Endodermal cell (in vitro differentiated cells): Measurements from ENCODE around the gene QKI. TPM values are rescaled to one million over a fixed set of nuclear protein-coding genes. Genes with fewer than 3 reads are reported as not detected.

Experiments used
- DNase-seq: peaks from one replicate; pipeline ENCODE4 v3.0.0-alpha.2; 2017
- H3K27ac ChIP-seq: 2 replicates; pipeline ENCODE4 v1.5.1; 2013; ENCODE audit warnings: mild to moderate bottlenecking, low read depth, low read length, moderate library complexity
- H3K27me3 ChIP-seq: 2 replicates; pipeline ENCODE4 v1.6.1; 2013; ENCODE audit warnings: mild to moderate bottlenecking, low read length, moderate library complexity; ENCODE audit not compliant: insufficient read depth, control insufficient read depth, poor library complexity, severe bottlenecking
- H3K36me3 ChIP-seq: 2 replicates; pipeline ENCODE4 v1.7.0; 2013; ENCODE audit warnings: mild to moderate bottlenecking, low read length, moderate library complexity; ENCODE audit not compliant: control insufficient read depth, insufficient read depth
- H3K4me1 ChIP-seq: one replicate; pipeline ENCODE4 v1.7.0; 2013; ENCODE audit warnings: low read length; ENCODE audit not compliant: control insufficient read depth, insufficient read depth
- H3K4me3 ChIP-seq: 2 replicates; pipeline ENCODE4 v1.5.1; 2013; ENCODE audit warnings: mild to moderate bottlenecking, low read length, moderate library complexity
- H3K9ac ChIP-seq: 2 replicates; pipeline ENCODE4 v1.6.1; 2013; ENCODE audit warnings: mild to moderate bottlenecking, low read length, moderate library complexity; ENCODE audit not compliant: poor library complexity, severe bottlenecking; ENCODE audit errors: extremely low read depth
- H3K9me3 ChIP-seq: 2 replicates; pipeline ENCODE4 v1.6.1; 2013; ENCODE audit warnings: mild to moderate bottlenecking, low read length, moderate library complexity; ENCODE audit not compliant: control insufficient read depth
- H3K27ac Mint-ChIP-seq: 2 replicates; pipeline ENCODE4 v1.8.0; 2020; ENCODE audit warnings: mixed read lengths
- H3K27me3 Mint-ChIP-seq: 2 replicates; pipeline ENCODE4 v1.8.0; 2021; ENCODE audit warnings: mild to moderate bottlenecking, mixed read lengths; ENCODE audit not compliant: insufficient read depth
- H3K36me3 Mint-ChIP-seq: 2 replicates; pipeline ENCODE4 v1.8.0; 2020; ENCODE audit warnings: low read depth, mixed read lengths
- H3K4me1 Mint-ChIP-seq: 2 replicates; pipeline ENCODE4 v1.8.0; 2020; ENCODE audit warnings: mixed read lengths
- H3K4me3 Mint-ChIP-seq: 2 replicates; pipeline ENCODE4 v1.8.0; 2020; ENCODE audit warnings: mild to moderate bottlenecking, moderate library complexity, mixed read lengths
- H3K9me3 Mint-ChIP-seq: 2 replicates; pipeline ENCODE4 v1.8.0; 2020; ENCODE audit warnings: mild to moderate bottlenecking, mixed read lengths
- WGBS, 2 experiments: methylation state at CpG; one replicate each; pipeline versions ENCODE4 v1.1.5 to v1.1.7; 2013; ENCODE audit warnings: missing lambda C conversion rate in 2 of 2, mixed read lengths in 1 of 2; ENCODE audit not compliant: insufficient coverage in 1 of 2, insufficient read length in 1 of 2; 5-methylcytosine and 5-hydroxymethylcytosine counted together
- total RNA-seq, 2 donors: library from RNA; stranded (reverse); fragmentation: NEBNext Ultra II Directional in 1 of 2; extraction: Animal tissue kit (Norgen Biotek cat#: 25700) in 1 of 2; gene quantifications; 2 replicates in 1 of 2; 3 replicates in 1 of 2; pipeline ENCODE4 v1.2.1, GENCODE V29; 2021
- TF ChIP-seq, protein P1 (sequence below): fragments of 200-600 bp; sonication (generic); conservative IDR thresholded peaks from 2 replicates; pipeline ENCODE4 v1.5.0; 2021; ENCODE audit warnings: antibody characterized with exemption, mild to moderate bottlenecking

Gene QKI
- total RNA-seq, 2 donors from 2014 or later: 93.3 to 107 TPM

- no peaks in the 10 kb centered on the region for H3K36me3 ChIP-seq
- peaks cover 10% of the 10 kb centered on the region for H3K4me1 Mint-ChIP-seq
Observed at GRCh38 chr6:163525926-163526325, 111.4 kb downstream of the QKI start.

DNA sequence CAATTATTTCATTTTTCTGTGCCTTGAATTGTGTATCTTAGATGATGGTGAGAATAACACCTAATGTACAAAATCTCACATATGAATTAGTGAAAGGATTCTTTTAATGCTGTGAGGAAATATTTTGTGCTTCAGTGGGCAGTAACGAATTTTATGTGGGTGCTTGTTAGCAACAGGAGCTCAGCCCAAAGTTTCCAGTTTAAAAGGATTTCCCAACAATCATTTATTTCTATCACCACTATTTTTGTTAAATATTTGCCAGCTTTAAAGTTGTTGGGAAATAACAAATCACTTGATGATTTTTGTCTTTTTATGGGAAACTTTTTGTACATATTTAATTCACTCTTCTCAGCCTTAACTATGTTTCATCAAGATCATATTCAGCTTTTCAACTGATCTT is 111.8 kb downstream of the QKI start:
- TF ChIP-seq, protein P1, sequence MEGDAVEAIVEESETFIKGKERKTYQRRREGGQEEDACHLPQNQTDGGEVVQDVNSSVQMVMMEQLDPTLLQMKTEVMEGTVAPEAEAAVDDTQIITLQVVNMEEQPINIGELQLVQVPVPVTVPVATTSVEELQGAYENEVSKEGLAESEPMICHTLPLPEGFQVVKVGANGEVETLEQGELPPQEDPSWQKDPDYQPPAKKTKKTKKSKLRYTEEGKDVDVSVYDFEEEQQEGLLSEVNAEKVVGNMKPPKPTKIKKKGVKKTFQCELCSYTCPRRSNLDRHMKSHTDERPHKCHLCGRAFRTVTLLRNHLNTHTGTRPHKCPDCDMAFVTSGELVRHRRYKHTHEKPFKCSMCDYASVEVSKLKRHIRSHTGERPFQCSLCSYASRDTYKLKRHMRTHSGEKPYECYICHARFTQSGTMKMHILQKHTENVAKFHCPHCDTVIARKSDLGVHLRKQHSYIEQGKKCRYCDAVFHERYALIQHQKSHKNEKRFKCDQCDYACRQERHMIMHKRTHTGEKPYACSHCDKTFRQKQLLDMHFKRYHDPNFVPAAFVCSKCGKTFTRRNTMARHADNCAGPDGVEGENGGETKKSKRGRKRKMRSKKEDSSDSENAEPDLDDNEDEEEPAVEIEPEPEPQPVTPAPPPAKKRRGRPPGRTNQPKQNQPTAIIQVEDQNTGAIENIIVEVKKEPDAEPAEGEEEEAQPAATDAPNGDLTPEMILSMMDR: no peak
- no peak overlapping the region for H3K4me3 Mint-ChIP-seq
- H3K27me3 Mint-ChIP-seq: no peaks in the 10 kb centered on the region
- 67% methylated on average over 1 of the region's 1 CpG; no CpG with 5 or more reads in 1 of the 2 experiments for WGBS, 2 experiments
- Histone ChIP-seq H3K9ac (no peak overlapping the region), H3K27ac (no peak overlapping the region), H3K4me3 (no peak overlapping the region), H3K27me3 (no peaks in the 10 kb centered on the region), H3K9me3 (no peaks in the 10 kb centered on the region), H3K36me3 (no peaks in the 10 kb centered on the region), H3K4me1 (no peaks in the 10 kb centered on the region)
- H3K27ac Mint-ChIP-seq: no peak overlapping the region
- no peaks in the 10 kb centered on the region for H3K9me3 Mint-ChIP-seq
- H3K36me3 Mint-ChIP-seq: peaks cover 5% of the 10 kb centered on the region
- no peak for DNase-seq
- H3K4me1 Mint-ChIP-seq: peaks cover 12% of the 10 kb centered on the region

More at GRCh38 chr6:163525926-163526325, 111.4 kb downstream of the QKI start:
- Histone ChIP-seq H3K9ac (no peak overlapping the region), H3K27ac (no peak overlapping the region), H3K9me3 (no peaks in the 10 kb centered on the region), H3K4me3 (no peak overlapping the region), H3K4me1 (no peaks in the 10 kb centered on the region), H3K27me3 (no peaks in the 10 kb centered on the region)
- no peaks in the 10 kb centered on the region for H3K27me3 Mint-ChIP-seq
- TF ChIP-seq, protein P1: no peak
- peaks cover 5% of the 10 kb centered on the region for H3K36me3 Mint-ChIP-seq
- no peak overlapping the region for H3K4me3 Mint-ChIP-seq
- no peaks in the 10 kb centered on the region for H3K9me3 Mint-ChIP-seq
- H3K27ac Mint-ChIP-seq: peak overlapping the region; percentile 1
- DNase-seq: no peak

- Histone ChIP-seq H3K27ac (no peak overlapping the region), H3K9ac (no peak overlapping the region), H3K4me1 (no peaks in the 10 kb centered on the region), H3K27me3 (no peaks in the 10 kb centered on the region), H3K36me3 (no peaks in the 10 kb centered on the region), H3K9me3 (no peaks in the 10 kb centered on the region), H3K4me3 (no peak overlapping the region)
- TF ChIP-seq, protein P1: no peak
- DNase-seq: no peak
- H3K4me3 Mint-ChIP-seq: no peak overlapping the region
- H3K36me3 Mint-ChIP-seq: peaks cover 5% of the 10 kb centered on the region
- no peak overlapping the region for H3K27ac Mint-ChIP-seq
- peaks cover 12% of the 10 kb centered on the region for H3K4me1 Mint-ChIP-seq
- no peaks in the 10 kb centered on the region for H3K27me3 Mint-ChIP-seq
- WGBS, 2 experiments: 91 to 100% methylated on average over 1 to 3 of the region's 3 CpGs
- H3K9me3 Mint-ChIP-seq: no peaks in the 10 kb centered on the region
Observed at GRCh38 chr6:163527291-163527690, 112.8 kb downstream of the QKI start.
